Neural crest cell (in vitro differentiated cells): ENCODE data around the gene IBSP. TPM values are rescaled to one million over a fixed set of nuclear protein-coding genes. Genes with fewer than 3 reads are reported as not detected.

ENCODE experiments used
- DNase-seq: peaks from one replicate; pipeline ENCODE4 v3.0.0; 2021; ENCODE audit warnings: low read depth, mixed read lengths, low spot score
- H3K27ac Mint-ChIP-seq: one replicate; pipeline ENCODE4 v1.8.0; 2021; ENCODE audit warnings: mild to moderate bottlenecking, mixed read lengths; ENCODE audit not compliant: unreplicated experiment
- H3K27me3 Mint-ChIP-seq: 2 replicates; pipeline ENCODE4 v1.8.0; 2021; ENCODE audit warnings: low read depth, mild to moderate bottlenecking, mixed read lengths
- H3K36me3 Mint-ChIP-seq: 2 replicates; pipeline ENCODE4 v1.8.0; 2021; ENCODE audit warnings: low read depth, mild to moderate bottlenecking, mixed read lengths
- H3K4me1 Mint-ChIP-seq: 2 replicates; pipeline ENCODE4 v1.8.0; 2021; ENCODE audit warnings: mixed read lengths
- H3K4me3 Mint-ChIP-seq: one replicate; pipeline ENCODE4 v1.8.0; 2021; ENCODE audit warnings: mild to moderate bottlenecking, mixed read lengths
- H3K9me3 Mint-ChIP-seq: 2 replicates; pipeline ENCODE4 v1.8.0; 2021; ENCODE audit warnings: mixed read lengths
- CTCF ChIP-seq: fragments of 200-600 bp; sonication (generic); conservative IDR thresholded peaks from 2 replicates; pipeline ENCODE4 v1.5.0; 2021; ENCODE audit warnings: antibody characterized with exemption, mild to moderate bottlenecking
- total RNA-seq: library from RNA; stranded (reverse); gene quantifications from 2 replicates; pipeline ENCODE4 v1.2.1, GENCODE V29; 2021

IBSP gene
- total RNA-seq, 1 donor from 2014 or later: not detected

- H3K27ac Mint-ChIP-seq: no peak overlapping the region
- no peak for DNase-seq
- no peaks in the 10 kb centered on the region for H3K9me3 Mint-ChIP-seq
- no peaks in the 10 kb centered on the region for H3K27me3 Mint-ChIP-seq
- H3K4me3 Mint-ChIP-seq: no peak overlapping the region
- H3K4me1 Mint-ChIP-seq: no peaks in the 10 kb centered on the region
- TF ChIP-seq CTCF: no peak
- no peaks in the 10 kb centered on the region for H3K36me3 Mint-ChIP-seq
Observed at GRCh38 chr4:87783781-87784180, 15.6 kb upstream of the IBSP start.

GRCh38 chr4:87785731-87786509 lies 13.4 kb upstream of the IBSP start:
- no peak for DNase-seq
- Mint-ChIP-seq H3K9me3 (no peaks in the 10 kb centered on the region), H3K4me1 (no peaks in the 10 kb centered on the region), H3K27ac (no peak overlapping the region), H3K4me3 (no peak overlapping the region), H3K27me3 (no peaks in the 10 kb centered on the region), H3K36me3 (no peaks in the 10 kb centered on the region)
- TF ChIP-seq CTCF: no peak

DNA sequence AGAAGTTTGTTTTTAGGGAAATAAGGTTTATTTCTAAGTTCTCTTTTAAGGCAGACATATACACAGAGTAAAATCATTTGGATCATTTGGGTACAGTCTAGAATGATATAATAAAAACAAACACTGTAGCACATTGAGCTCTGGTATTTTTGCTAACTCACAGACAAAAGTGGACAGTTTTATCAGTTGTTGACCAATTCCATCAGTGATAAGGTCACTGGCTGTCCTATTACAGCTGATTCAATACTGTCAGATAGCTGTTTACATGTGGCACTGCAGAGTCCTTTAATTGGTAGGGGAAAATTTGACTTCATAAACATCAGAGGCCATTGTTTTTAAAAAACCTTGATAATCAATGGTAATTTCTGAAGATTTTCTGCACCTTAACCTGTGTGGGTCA lies 3.5 kb downstream of the IBSP start:
- no peaks in the 10 kb centered on the region for H3K27me3 Mint-ChIP-seq
- H3K27ac Mint-ChIP-seq: no peak overlapping the region
- H3K4me1 Mint-ChIP-seq: no peaks in the 10 kb centered on the region

GRCh38 chr4:87803421-87803820 lies 4.1 kb downstream of the IBSP start:
- H3K27me3 Mint-ChIP-seq: no peaks in the 10 kb centered on the region
- no peaks in the 10 kb centered on the region for H3K4me1 Mint-ChIP-seq
- H3K4me3 Mint-ChIP-seq: no peak overlapping the region
- H3K9me3 Mint-ChIP-seq: no peaks in the 10 kb centered on the region
- no peak overlapping the region for H3K27ac Mint-ChIP-seq
- TF ChIP-seq CTCF: no peak
- DNase-seq: no peak
- no peaks in the 10 kb centered on the region for H3K36me3 Mint-ChIP-seq

More for the DNA sequence above, 3.5 kb downstream of the IBSP start:
- Mint-ChIP-seq H3K36me3 (no peaks in the 10 kb centered on the region), H3K4me3 (no peak overlapping the region), H3K9me3 (no peaks in the 10 kb centered on the region)
- TF ChIP-seq CTCF: no peak
- no peak for DNase-seq

- DNase-seq: no peak
- H3K27ac Mint-ChIP-seq: no peak overlapping the region
- no peak for TF ChIP-seq CTCF
- no peaks in the 10 kb centered on the region for H3K36me3 Mint-ChIP-seq
- no peaks in the 10 kb centered on the region for H3K27me3 Mint-ChIP-seq
- H3K9me3 Mint-ChIP-seq: peaks cover 5% of the 10 kb centered on the region
- H3K4me1 Mint-ChIP-seq: no peaks in the 10 kb centered on the region
- no peak overlapping the region for H3K4me3 Mint-ChIP-seq
Observed at GRCh38 chr4:87804871-87805270, 5.5 kb downstream of the IBSP start.
